Keratinocyte (primary cell): Measurements from ENCODE around the gene IRAG1.

Source experiments
- EZH2 ChIP-seq: IDR thresholded peaks from one replicate; pipeline ENCODE4 v1.6.1; 2012; ENCODE audit warnings: inconsistent platforms, mild to moderate bottlenecking, low read length, moderate library complexity
- TF ChIP-seq, protein P1 (sequence below), 3 experiments: IDR thresholded peaks in 1 of 3; conservative IDR thresholded peaks in 1 of 3; optimal IDR thresholded peaks in 1 of 3; 2 replicates in 2 of 3; 3 replicates in 1 of 3; pipeline versions ENCODE3 to v1.5.1; 2011; ENCODE audit warnings: low read length in 3 of 3, mild to moderate bottlenecking in 3 of 3, moderate library complexity in 2 of 3, control low read depth in 1 of 3, inconsistent platforms in 1 of 3; ENCODE audit not compliant: insufficient read depth in 2 of 3; ENCODE audit errors: extremely low read depth in 1 of 3

- TF ChIP-seq, protein P1, sequence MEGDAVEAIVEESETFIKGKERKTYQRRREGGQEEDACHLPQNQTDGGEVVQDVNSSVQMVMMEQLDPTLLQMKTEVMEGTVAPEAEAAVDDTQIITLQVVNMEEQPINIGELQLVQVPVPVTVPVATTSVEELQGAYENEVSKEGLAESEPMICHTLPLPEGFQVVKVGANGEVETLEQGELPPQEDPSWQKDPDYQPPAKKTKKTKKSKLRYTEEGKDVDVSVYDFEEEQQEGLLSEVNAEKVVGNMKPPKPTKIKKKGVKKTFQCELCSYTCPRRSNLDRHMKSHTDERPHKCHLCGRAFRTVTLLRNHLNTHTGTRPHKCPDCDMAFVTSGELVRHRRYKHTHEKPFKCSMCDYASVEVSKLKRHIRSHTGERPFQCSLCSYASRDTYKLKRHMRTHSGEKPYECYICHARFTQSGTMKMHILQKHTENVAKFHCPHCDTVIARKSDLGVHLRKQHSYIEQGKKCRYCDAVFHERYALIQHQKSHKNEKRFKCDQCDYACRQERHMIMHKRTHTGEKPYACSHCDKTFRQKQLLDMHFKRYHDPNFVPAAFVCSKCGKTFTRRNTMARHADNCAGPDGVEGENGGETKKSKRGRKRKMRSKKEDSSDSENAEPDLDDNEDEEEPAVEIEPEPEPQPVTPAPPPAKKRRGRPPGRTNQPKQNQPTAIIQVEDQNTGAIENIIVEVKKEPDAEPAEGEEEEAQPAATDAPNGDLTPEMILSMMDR (optimal IDR thresholded peaks at IDR 0.05 in 1 of 3, IDR thresholded peaks at IDR 0.05 in 1 of 3, conservative IDR thresholded peaks at IDR 0.05 in 1 of 3; ENCODE audit: extremely low read depth in 1 of 3, insufficient read depth in 2 of 3, low read length in 3 of 3) = no peak
- no peak for TF ChIP-seq EZH2
Observed at GRCh38 chr11:10708131-10708530, 14.6 kb upstream of the IRAG1 start.
